ENCODE data around the gene PGS1.

GRCh38 chr17:78400581-78401240 lies 22.3 kb downstream of the PGS1 start:
- TF ChIP-seq CTCF (IDR thresholded peaks at IDR 0.05; ENCODE audit: borderline replicate concordance, extremely low read depth, low read length, poor library complexity, severe bottlenecking) (no peak), EZH2 (IDR thresholded peaks at IDR 0.05; ENCODE audit: borderline replicate concordance, low read depth, low read length, severe bottlenecking) (no peak)

Data from DND-41 (cell line).